NCI-H2196 treated with DMSO at 0.1 percent for 48 hours (cell line): ENCODE results near the gene FAIM2.
"Not testable (repeated sequence)": the region's sequence is repeated elsewhere in the genome, so short reads cannot be mapped to it uniquely, and the experiment has no call there.

Source experiments
- DNase-seq: peaks from one replicate; lab custom pipeline; 2025; ENCODE audit not compliant: unreplicated experiment; lab: John Stamatoyannopoulos, UW

Gene FAIM2

DNA sequence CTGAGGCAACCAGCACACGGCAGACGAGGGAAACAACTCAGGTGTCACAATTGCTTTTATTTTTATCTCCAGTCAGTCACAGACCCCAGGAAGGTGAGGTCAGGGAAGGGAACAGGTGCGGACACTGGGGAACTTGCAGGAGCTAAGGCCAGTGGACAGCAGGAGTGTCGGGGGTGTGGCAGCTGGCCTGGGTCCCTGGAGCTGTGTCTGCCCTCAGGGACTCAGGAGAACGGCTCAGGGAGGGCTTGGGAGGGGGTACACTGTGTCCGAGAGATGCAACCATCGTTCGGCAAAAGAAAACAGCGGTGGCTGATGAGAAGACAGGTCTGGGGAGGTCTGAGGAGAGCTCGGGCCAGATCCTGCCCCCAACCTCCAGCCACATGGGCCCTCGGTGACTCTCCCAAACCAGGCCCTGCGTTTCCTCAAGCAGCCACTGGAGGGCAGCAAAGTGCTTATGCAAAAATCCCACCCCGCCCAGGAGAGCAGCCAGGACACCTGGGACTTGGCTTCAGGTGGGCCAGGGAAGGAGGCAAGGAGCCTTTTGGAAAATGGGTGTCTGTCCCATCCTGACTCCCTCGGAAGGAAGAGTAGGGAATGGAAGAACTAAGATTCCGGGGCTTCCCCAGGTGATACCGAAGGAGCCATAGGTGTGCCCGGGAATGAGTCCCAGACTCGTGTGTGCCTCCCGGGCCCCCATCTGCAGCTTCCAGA lies 36.7 kb downstream of the FAIM2 start:
- DNase-seq: peak; percentile 57

- DNase-seq: no peak
These were observed 37.9 kb downstream of the FAIM2 start for GRCh38 chr12:49865782-49866135.

- DNase-seq: no peak
These were observed 38.5 kb downstream of the FAIM2 start for GRCh38 chr12:49865109-49865781.

GRCh38 chr12:49864798-49865090 lies 39.0 kb downstream of the FAIM2 start:
- DNase-seq: no peak

- no peak for DNase-seq
These were observed 39.5 kb downstream of the FAIM2 start for GRCh38 chr12:49863946-49864797.

- DNase-seq: not testable (repeated sequence)
These were observed 42.8 kb downstream of the FAIM2 start for GRCh38 chr12:49860921-49861320.

DNA sequence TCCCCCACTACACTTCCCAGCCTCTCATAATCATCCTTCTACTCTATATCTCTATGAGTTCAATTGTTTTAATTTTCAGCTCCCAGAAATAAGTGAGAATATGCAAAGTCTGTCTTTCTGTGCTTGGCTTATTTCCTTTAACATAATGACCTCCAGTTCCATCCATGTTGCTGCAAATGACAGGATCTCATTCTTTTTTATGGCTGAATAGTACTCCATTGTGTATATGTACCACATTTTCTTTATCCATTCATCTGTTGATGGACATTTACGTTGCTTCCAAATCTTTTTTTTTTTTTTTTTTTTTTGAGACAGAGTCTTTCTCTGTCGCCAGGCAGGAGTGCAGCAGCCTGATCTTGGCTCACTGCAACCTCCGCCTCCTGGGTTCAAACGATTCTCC lies 47.8 kb downstream of the FAIM2 start:
- not testable (repeated sequence) for DNase-seq

GRCh38 chr12:49854976-49855375 lies 48.7 kb downstream of the FAIM2 start:
- DNase-seq: no peak

- no peak for DNase-seq
These were observed 50.0 kb downstream of the FAIM2 start for GRCh38 chr12:49853671-49854070.

- DNase-seq: no peak
These were observed 56.5 kb downstream of the FAIM2 start for GRCh38 chr12:49847161-49847560.

- no peak for DNase-seq
These were observed 57.7 kb downstream of the FAIM2 start for GRCh38 chr12:49846032-49846431.

- DNase-seq: no peak
These were observed 59.7 kb downstream of the FAIM2 start for GRCh38 chr12:49843876-49844437.

DNA sequence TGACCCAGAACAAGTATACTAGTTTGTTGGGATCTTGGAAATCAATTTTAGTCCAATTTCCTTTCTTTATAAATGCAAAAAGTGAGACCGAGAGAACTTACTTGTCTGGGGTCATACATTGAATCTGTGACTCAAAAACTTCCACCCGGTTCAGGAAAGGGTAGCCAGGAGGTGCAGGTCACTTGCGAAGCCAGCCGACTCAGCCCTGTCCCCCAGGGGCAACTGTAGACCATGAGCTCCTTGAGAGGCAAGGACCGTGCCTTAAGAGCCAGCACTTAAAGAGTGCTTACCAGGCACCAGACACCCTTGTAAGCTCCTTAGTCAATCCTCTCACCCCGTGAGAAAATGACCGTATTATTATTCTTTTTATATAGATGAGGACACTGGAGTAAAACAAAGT lies 60.3 kb downstream of the FAIM2 start:
- no peak for DNase-seq

GRCh38 chr12:49842519-49843352 lies 61.0 kb downstream of the FAIM2 start, which contains the start of gene BCDIN3D:
Gene BCDIN3D (minus strand): TSS chr12:49843106. CDS start chr12:49843087, 19 bp downstream.
- peak; percentile 92 for DNase-seq

GRCh38 chr12:49838973-49839633 lies 64.6 kb downstream of the FAIM2 start:
- no peak for DNase-seq

GRCh38 chr12:49832836-49833421 lies 70.8 kb downstream of the FAIM2 start:
- DNase-seq: no peak

- no peak for DNase-seq
These were observed 72.0 kb downstream of the FAIM2 start for GRCh38 chr12:49831717-49832116.

- DNase-seq: peak; percentile 90
These were observed 75.3 kb downstream of the FAIM2 start, which contains the start of gene NCKAP5L for GRCh38 chr12:49828133-49829091. Gene NCKAP5L (minus strand): TSS chr12:49828413. CDS start chr12:49804044, 24,369 bp downstream.
